ENCODE results near the gene NACC1.
A peak's percentile ranks its signal among the peaks of the same experiment; 100 is the strongest.

NACC1 gene

GRCh38 chr19:13089139-13089856 lies 28.8 kb upstream of the NACC1 start:
- DNase-seq = no peak

DNA sequence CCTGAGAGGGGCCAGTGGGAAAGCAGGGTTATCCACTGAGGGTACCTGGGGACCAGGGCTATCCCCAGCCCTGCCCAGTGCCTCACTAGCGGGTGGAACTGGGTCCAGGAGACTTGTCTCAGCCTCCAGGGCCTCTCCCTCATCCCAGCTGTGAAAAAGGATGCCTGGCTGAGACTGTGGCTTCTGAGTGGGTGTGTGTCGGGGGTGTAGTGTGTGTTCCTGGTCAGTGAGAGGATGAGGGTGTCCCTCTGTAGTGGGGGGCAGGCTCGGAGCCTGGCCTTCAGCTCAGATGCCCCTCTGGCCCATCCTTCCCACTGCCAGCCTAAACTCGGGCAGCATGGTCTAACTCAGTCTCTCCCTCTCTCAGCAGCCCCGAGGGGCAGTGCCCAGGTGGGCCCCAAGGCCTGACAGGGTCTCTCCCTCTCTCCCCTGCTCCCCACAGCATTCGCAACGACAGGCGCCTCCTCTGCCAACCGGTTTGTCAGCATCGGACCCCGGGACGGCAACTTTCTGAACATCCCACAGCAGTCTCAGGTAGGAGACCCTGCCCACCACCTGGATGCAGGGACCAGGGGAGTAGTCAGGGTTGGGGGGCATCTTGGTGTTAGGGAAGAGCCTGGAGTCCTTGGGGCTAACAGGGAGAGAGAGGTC lies 28.1 kb upstream of the NACC1 start:
- no peak for DNase-seq

DNA sequence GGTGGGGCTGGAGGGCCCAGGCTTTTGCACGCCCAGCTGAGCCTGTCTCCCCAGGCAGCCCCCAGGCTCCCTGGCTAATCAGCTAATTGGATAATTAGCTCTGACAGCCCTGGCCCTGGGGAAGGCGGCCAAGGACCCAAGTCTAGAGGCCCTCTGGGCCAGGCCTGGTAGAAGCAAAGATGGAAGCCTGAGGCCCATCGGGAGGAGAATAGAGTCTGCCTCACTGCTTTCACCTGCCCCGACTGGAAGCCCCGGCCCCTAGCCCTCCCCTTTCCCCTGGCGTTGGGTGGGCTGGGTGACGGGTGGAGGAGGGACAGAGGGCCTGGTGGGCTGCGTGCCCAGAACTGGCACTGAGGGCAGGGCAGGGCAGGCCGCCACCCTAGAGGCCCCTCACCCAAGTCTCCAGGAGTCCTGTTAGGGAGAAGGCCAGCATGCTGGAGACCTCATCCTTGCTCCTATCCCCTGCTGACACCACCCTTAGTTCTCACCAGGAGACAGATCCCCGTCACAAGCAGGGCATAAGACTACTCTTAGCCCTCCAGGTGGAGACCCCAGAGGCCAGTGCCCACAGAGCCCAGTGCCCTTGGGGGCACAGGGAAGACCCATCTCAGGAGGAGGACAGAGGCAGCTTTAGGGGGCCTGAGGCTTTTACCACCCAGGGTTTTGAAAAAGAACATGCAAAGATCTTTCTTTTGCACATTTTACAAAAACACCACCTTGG lies 27.4 kb upstream of the NACC1 start:
- no peak for DNase-seq

GRCh38 chr19:13091400-13092157 lies 26.5 kb upstream of the NACC1 start:
- peak; percentile 52 for DNase-seq

DNA sequence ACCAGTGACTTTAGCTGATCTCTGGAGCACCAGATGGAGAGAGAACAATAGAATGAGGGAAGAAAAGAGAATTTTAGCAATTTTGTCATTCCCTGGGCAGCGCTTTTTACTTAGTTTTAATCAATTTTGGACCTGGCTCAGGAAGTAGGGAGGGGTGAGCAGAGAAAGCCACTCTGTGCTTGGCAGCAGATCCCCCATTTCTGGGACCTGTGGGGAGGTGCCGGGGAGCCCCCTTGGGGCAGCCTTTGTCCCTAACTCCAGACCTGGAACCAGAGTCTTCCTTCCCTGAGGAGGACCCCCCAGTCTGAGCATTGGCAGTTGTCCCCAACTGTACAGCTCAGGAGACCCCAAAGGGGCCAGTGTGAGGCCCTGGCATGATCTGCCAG lies 25.9 kb upstream of the NACC1 start:
- DNase-seq = no peak

DNA sequence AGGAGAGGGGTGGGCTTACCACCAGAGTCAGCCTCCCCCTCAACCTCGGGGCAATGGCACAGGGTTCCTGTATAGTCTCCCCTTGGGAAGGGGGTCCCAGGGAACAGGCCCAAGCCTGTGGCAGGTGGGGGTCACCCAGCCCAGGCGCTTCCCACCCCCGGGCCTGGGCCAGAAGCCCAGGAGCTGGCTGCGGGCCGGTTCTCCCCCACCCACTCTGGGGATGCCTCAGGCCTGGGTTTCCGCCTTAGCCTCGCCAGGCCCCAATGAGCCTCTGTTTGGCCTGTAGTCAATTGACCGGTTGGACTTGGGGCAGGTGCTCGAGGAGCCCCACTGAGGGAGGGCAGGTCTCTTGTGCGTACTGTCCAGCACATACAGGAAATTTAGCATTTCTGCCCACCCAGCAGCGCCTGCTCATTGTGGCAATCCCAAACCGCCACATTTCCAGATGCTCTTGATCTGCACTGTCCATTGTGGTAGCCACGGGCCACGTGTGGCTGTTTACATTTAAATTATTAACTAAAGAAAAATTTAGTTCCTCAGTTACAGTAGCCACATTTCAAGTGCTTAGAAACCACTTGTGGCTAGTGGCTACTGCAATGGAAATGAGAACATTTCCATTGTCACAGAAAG lies 25.3 kb upstream of the NACC1 start:
- no peak for DNase-seq

GRCh38 chr19:13093407-13094105 lies 24.5 kb upstream of the NACC1 start:
- peak; percentile 52 for DNase-seq

- no peak for DNase-seq
Observed at GRCh38 chr19:13094106-13094504, 24.0 kb upstream of the NACC1 start.

DNA sequence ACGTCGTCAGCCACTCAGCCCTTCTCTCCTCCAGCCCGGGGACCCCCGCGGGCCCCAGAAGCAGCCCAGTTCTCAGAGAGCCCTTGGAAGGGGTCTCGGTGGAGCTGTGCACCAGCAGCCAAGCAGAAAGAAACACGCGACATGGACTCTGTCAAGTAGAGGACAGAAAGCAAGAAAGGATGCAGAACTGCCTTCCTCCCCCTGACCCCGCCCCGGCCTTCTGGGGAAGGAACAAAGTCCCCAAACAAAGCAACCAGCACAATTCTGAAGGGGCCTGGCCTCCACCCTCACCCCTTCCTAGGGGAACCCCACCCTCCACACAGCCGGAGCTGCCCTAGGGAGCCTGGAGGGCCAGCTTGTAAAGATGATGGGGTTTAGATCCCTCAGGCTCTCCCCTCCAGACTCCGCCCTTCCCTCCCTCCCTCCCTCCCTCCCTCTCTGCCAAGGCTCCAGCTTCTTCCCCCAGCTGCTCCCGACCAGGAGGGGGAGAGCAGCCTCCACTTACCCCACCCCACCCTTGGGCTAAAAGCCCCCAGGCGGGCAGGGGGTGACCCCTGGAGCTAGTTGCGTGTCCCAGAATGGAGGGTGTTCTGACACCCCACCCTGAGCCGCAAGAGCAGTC lies 23.2 kb upstream of the NACC1 start:
- no peak for DNase-seq

- DNase-seq = no peak
Observed at GRCh38 chr19:13095393-13095784, 22.7 kb upstream of the NACC1 start.

GRCh38 chr19:13095934-13096927 lies 21.8 kb upstream of the NACC1 start:
- no peak for DNase-seq

GRCh38 chr19:13097033-13097462 lies 21.0 kb upstream of the NACC1 start:
- DNase-seq = no peak

DNA sequence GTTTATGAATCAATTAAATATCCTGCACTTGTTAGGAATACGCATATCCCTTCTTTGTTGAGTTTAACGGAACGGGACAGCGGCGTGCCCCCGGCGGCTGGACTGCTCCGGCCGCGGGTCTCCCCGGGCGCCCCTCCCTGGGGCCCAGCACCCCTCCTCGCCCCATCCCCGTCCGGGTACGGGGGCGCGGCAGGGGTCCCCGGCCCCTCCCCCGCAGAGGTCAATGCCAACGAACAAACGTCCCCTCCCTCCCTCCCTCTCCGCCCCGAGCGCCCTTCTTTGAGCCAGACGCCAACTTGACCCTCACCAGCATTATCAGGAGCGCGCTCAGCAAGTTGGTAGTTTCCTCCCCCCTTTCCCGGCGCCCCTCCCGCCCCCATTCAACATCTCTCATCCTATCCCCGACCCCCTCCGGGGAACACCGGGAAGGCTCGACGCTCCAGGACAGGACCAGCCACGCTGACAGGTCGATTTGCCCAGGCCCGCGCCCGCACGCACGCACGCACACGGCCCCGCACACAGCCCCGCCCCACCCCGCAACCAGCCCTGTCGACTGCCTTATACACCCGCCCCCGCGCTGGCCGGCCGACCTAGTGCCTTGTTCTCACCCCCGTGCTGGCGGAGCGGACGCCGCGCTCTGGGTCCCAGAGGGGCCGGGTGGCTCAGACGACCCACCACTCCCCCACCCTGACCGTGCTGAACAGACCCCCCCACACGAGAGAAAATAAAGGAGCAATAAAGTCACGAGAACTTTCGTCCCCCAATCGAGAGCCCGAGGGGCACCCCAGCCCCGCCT lies 20.4 kb upstream of the NACC1 start:
- no peak for DNase-seq

GRCh38 chr19:13098277-13099072 lies 19.6 kb upstream of the NACC1 start:
- DNase-seq = no peak

GRCh38 chr19:13099073-13099999 lies 18.7 kb upstream of the NACC1 start:
- no peak for DNase-seq

DNA sequence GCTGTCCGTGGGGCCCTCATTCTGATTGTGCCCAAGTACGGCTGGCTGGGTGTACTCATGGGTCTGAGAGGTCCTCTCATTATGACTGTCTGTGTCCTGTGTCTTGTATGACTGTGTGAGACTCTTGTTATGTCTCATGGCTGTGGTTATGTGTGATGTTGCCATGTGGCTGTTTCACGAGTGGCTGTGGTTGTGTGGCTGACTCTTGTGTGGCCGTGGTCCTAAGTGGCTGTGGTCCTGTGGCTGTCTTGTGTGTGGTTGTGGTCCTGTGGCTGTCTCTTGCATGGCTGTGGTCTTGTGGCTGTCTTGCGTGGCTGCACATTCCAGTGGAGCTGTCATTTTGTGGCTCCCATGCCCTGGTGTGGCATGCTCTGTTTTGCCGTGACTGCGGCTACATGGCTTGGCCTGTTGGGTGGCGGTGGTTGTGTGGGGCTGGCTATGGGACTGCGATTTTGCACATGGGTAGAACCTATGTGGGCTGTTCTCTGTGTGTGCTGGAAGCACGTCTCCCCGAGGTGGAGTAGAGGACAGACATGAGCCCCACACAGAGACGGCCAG lies 18.0 kb upstream of the NACC1 start:
- no peak for DNase-seq

Measured in kidney glomerular epithelial cell (primary cell).